Activated CD4-positive, alpha-beta T cell treated with anti-CD3 and anti-CD28 coated beads, Interleukin-2, amount 50 U/mL, for 4 hours (primary cell): ENCODE measurements around the gene PDZD2.
"Not testable (repeated sequence)": the region's sequence is repeated elsewhere in the genome, so short reads cannot be mapped to it uniquely, and the experiment has no call there.

ENCODE experiments used
- DNase-seq, 2 experiments: peaks; one replicate each; pipeline ENCODE4 v3.0.0-alpha.2; 2020

PDZD2 gene

GRCh38 chr5:31741496-31741895, 102.6 kb downstream of the PDZD2 start:
- DNase-seq, result no peak

GRCh38 chr5:31743678-31744077, 104.7 kb downstream of the PDZD2 start:
- no peak for DNase-seq

GRCh38 chr5:31748458-31749172, 109.7 kb downstream of the PDZD2 start:
- DNase-seq, result no peak

GRCh38 chr5:31750215-31750614, 111.3 kb downstream of the PDZD2 start:
- DNase-seq, result no peak

DNA sequence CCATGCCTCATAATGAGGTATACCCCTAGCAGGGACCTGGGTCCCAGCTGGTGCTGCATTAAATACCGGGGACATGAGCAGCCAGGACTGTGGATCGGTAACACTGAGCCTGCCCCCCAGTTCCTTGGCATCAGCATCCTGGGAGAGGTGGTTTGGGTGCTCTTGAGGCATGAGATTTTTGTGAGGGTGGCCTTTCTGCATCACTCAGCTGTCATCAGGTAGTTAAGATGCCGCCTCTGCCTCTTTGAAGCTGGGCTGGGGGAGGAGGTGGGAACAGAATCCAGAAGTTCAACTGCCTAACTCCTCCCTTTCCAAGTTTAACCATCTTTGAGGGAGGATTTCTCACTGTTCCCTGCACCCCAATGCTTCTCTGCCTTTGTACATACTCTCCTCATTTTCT, 112.7 kb downstream of the PDZD2 start:
- no peak for DNase-seq

DNA sequence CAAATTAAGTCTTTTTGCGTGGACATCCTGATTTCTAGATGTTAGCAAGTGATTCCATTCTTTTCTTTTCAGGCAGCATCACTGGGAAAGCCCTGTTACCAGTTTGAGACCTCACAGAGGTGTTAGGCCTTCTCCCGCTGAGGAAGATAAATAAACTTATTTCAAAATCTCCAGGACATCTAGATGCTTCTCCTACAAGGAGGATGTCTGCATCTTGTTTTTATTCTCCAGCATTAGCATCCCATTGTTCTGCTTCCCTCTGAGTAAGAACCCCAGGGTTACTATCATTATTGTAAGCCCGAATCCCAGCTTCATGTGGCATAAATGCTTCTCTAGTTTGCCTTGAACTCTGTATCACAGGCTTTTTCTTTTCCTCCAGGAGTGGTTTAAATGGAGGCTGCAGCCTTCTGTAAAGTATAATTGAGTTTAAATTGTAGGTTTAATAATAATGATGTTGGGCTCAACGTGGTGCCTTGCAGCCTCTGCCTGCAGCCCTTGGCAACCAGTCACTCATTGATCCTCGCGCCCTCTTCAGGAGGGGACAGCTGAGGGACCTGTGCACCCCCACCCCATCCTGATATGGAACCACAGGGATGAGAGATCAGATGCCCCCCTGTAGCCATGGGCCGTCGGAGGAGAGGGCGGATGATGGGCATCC, 114.9 kb downstream of the PDZD2 start:
- no peak for DNase-seq

DNA sequence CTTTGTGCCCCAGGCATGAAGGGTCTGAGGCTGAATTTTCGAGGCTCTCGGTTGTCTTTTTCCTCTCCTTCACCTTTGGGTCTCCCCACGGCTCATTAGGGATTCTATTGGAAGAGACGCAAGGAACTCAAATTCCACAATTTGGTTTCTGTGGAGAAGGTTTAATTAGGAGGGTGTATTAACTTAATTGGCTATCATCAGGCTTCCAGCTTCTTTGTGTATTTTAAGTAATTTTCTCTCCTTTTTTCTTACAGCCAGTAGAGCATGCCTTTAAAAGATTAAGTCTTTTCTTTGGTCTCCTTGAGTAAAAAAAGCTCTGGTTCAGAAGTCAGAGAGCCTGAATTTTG, 115.4 kb downstream of the PDZD2 start:
- DNase-seq, result no peak

GRCh38 chr5:31754741-31755675, 116.1 kb downstream of the PDZD2 start:
- DNase-seq, result no peak

- no peak for DNase-seq
These were observed 116.8 kb downstream of the PDZD2 start for GRCh38 chr5:31755676-31756230.

GRCh38 chr5:31757806-31758205, 118.9 kb downstream of the PDZD2 start:
- DNase-seq, result no peak

DNA sequence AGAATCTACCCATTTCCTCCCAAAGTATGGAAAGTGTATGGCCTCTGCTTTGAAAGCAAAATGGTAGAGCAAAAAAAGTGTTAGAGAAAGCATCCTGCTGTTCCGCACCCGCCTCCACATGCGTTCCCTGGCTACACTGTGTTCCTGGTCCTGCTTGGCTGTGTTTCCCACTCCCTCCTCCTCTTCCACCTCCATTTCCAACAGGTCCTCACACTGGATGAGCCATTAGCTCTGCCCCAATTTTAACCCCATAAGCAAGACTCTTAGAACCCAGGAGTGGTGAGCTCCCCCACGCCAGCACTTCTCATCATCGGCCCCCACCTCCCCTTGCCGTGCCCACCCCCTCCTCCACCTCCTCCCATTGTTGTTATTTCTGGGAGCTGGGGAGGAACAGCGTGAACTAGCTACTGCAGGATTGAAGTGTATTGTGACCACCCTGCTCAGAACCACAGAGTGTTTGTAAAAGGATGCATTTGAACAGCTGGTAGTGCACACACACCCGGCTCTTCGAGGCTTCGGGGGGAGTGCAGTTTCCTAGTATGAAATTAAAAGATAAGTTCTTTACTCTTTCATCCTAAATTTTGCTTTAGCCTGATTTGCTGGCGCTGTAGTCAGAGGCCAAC, 120.0 kb downstream of the PDZD2 start:
- DNase-seq, result no peak

DNA sequence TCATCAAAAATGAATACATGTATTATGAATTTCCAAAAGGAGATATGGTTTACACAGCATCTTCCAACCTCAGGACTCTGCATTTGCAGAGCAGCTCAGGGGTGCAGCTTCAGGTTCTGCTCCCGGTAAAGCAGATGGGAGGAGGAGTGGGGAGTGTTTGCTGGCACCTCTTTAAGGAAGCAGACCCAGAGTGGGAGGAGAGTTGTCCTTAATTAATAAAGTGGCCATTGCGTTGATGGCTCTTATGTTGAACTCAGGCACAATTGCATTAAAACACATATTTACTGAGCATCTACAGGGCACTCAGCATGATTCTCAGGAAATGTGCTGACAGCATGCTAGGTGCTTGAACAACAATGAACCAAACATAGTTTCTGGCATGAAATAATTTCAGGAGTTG, 121.0 kb downstream of the PDZD2 start:
- no peak for DNase-seq

- DNase-seq, result no peak
These were observed 122.9 kb downstream of the PDZD2 start for GRCh38 chr5:31761877-31762276.

- no peak for DNase-seq
These were observed 124.5 kb downstream of the PDZD2 start for GRCh38 chr5:31763424-31763823.

DNA sequence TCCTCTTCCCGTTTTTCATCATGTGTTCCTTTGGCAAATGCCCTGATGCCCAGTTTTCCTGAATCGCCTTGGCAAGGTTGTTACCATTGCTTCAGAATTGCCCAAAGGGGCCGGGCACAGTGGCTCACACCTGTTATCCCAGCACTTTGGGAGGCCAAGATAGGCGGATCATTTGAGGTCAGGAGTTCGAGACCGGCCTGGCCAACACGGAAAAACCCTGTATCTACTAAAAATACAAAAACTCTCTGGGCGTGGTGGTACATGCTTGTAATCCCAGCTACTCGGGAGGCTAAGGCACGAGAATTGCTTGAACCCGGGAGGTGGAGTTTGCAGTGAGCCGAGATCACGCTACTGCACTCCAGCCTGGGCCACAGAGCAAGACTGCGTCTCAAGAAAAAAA, 125.8 kb downstream of the PDZD2 start:
- DNase-seq, result not testable (repeated sequence)

DNA sequence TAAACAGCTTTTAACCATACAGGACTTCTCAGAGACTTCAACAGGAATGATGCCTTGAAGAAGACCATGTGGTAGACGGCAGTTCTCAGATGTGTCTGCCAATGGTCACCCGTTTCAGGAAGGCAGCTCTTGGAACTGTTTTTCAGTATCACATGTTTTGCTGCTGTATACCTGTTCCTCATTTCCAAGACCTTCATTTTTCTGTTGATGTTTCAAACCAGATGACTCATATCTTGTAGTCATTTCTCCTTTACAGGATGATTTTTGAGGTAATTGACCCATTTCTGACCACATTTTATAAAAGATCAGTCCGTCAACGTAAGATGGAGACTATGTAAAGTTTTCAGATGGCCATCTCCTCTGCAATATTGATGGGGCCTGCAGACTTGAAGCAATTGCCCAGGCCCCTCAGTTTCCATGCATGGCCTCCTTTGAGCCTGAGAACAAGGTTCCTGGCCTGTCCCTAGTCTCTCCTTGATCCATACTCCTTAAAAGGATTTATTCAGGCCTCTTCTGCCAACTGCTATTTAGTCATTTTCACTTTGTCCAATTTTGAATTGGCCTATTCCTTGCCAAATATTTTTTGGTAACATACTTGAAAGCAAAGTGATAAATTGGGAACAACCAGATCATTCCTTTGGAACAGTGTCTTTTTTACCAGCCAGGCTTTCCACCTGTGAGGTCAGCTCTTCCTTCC, 128.6 kb downstream of the PDZD2 start:
- DNase-seq, result no peak

- DNase-seq, result no peak
These were observed 129.1 kb downstream of the PDZD2 start for GRCh38 chr5:31768046-31768445.

DNA sequence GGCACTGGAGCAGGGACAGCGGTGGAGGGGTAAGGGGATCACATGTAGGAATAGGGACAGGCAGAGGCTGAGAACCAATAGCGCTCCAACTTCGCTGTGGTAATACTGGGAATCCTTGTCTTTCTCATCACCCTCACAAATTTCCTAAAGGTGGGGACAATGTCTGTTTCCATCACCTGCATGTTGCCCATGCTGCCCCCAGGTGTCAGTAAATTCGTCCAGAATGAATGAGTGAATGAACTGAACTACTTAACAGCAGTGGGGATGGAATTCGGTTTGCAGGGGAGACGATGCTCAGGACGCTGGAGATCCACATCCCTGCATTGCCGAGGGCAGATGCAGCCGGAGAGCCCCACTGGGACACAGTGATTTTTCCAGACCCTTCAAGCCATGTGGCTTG, 129.9 kb downstream of the PDZD2 start:
- DNase-seq, result no peak

GRCh38 chr5:31769530-31769929, 130.6 kb downstream of the PDZD2 start:
- no peak for DNase-seq

DNA sequence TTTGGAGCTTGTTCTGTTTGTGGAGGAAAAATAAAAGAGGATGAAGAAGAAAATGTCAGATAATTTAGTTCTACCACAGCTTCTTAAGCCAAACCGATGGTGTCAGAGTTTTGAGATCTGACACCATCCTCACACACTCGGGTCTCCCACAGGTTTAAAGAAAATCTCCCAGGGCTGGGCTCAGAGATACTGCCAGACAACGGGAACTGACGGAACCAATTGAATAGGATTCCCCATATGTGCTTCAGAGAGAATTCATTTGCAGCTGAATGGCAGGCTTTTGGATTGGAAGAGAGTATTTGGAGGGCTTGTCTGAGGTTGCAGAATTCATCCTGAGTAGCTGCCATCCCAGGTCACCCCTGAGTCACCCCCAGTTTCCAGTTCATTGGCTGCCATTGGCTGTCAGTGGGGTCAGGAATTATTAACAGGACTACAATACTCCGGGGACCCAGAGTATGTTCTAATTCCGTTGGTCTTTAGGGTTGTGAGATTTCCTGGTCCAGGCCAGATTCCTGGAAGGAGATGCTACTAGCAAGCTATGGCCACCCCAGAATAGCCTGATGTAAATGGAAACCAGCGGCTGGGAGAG, 131.3 kb downstream of the PDZD2 start:
- no peak for DNase-seq

DNA sequence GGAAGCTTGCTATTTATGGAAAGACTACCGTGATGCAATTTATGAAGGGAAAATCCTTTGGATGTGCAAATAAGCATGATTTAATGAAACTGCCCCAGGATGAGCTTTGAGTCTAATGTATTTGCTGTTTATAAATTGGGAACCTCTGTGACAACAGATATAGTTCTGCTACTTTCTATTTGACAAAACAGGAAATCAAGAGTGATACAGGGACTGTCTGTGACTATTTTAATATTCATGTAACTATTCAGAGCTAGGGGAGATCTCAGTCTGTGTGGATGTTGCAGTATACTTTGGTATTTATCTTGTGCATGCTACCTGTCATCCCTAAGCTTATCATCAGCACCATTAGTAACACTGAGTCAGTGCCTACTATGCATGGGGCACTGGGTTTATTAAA, 132.1 kb downstream of the PDZD2 start:
- DNase-seq, result no peak

- DNase-seq, result no peak
These were observed 132.6 kb downstream of the PDZD2 start for GRCh38 chr5:31771500-31771899.
